Fibroblast of peridontal ligament (primary cell): ENCODE data around the gene BLVRA.
"Not testable (repeated sequence)": the region's sequence is repeated elsewhere in the genome, so short reads cannot be mapped to it uniquely, and the experiment has no call there.

ENCODE experiments used
- DNase-seq: peaks from one replicate; pipeline ENCODE4 v3.0.0-alpha.2; 2010; ENCODE audit errors: extremely low read depth

Gene BLVRA

GRCh38 chr7:43810195-43810941 lies 51.9 kb downstream of the BLVRA start:
- DNase-seq, result not testable (repeated sequence)

DNA sequence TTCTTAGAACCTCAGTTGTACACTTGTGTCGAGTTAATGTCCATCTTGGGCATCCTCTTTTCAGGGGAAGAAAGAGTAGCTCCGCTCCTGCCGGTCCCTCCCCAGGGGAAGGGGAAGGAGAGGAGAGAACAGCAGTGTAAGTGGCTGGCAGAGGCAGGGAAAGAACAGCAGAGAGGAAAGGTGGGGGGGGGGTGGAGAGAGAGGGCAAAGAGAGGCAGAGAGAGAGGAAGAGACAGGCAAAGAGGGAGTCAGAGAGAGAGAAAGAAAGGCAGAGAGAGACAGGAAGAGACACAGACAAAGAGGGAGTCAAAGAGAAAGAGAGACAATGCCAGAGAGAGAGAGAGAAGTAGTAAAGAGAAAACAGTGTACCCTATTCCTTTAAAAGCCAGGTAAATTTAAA lies 56.9 kb downstream of the BLVRA start:
- no peak for DNase-seq

DNA sequence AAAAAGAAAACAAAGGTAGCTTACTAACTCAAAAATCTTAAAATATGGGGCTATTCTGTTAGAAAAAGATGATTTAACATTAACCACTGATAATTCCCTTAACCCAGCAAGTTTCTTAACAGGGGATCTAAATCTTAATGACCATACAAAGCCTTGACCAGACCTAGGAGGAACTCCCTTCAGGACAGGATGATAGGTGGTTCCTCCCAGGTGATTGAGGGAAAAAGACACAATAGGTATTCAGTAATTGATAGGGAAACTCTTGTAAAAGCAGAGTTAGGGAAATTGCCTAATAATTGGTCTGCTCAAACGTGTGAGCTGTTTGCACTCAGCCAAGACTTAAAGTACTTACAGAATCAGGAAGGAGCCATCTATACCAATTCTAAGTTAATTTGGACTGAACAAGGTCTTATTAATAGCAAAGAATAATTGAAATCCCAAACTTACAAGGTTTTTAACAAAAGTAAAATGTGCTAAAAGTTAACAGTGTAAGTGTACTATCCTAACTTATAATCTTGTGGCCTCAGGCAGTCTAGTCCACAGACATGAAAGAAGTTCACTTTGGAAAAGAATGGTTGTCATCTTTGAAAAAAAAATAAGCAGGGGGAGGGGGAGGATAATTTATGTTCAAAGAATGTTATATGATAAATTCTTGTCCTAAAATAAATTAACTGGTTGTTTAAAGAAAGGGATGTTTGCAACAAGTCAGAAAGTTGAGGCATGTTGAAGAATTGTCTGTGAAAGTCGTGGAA lies 57.7 kb downstream of the BLVRA start:
- DNase-seq, result not testable (repeated sequence)

GRCh38 chr7:43823425-43823824 lies 64.9 kb downstream of the BLVRA start:
- DNase-seq, result not testable (repeated sequence)

DNA sequence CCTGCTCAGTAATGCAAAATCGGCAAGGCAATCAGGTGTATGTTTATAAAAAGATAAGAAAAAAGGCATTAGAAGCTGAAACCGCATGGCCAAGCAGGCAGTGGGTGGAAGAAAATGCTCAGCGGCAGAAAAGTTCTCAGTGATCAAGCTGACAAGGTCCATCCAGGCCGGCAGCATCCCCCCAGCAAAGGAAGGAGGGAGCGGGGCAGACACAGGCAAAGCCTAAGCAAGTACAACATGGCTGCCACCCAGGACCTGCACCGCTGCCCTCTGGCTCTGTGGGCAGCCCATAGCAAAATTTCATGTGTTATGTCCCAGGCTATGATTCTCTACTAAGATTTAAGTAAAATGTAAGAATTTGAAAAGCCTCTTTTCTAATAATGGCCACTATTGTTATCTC lies 65.5 kb downstream of the BLVRA start:
- DNase-seq, result no peak

DNA sequence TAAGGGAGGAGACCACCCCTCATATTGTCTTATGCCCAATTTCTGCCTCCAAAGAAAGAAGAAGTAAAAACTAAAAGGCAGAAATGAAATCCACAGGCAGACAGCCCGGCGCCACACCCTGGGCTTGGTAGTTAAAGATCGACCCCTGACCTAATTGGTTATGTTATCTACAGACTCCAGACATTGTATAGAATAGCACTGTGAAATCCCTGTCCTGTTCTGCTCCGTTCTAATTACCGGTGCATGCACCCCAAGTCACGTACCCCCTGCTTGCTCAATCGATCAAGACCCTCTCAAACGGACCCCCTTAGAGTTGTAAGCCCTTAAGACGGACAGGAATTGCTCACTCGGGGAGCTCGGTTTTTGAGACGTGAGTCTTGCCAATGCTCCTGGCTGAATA lies 66.0 kb downstream of the BLVRA start:
- DNase-seq, result not testable (repeated sequence)

GRCh38 chr7:43824963-43825362 lies 66.5 kb downstream of the BLVRA start:
- DNase-seq, result peak; percentile 28

DNA sequence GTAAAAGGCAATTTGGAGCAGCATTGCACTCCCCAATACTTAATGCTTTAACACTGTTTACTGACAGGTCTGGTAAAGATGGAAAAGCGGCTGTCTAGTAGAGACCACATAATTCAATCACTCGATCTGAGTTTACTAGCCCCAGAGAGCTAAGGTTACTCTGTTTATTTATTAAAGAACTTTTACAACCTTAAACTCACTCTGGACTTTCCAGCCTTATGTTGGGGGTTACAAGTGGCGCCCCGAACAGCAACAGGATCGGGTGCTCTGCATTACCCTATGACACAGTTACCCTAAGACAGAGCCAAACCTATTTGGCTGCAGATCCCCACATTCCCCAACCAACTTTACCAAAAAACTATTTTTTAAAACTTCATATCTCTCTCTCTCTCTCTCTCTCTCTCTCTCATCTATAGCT lies 66.9 kb downstream of the BLVRA start:
- no peak for DNase-seq

DNA sequence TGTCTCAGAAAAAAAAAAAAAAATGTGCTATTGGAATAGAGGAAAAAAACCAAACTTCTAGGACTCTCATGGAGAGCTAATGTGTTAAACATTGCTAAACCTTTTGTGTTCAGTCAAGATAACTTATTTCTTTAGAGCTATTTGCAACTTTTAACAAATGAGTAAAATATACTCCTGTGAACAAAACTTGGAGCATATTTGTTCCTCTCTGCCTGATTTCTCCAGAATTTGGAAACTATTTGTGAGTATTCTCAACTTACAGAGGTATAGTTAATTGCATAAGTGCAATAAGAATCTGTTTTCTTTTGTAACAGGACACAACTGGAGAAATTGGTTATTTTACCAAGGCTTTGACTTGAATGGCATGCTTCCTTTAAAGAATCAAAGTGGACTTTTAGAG lies 72.4 kb downstream of the BLVRA start:
- DNase-seq, result not testable (repeated sequence)

DNA sequence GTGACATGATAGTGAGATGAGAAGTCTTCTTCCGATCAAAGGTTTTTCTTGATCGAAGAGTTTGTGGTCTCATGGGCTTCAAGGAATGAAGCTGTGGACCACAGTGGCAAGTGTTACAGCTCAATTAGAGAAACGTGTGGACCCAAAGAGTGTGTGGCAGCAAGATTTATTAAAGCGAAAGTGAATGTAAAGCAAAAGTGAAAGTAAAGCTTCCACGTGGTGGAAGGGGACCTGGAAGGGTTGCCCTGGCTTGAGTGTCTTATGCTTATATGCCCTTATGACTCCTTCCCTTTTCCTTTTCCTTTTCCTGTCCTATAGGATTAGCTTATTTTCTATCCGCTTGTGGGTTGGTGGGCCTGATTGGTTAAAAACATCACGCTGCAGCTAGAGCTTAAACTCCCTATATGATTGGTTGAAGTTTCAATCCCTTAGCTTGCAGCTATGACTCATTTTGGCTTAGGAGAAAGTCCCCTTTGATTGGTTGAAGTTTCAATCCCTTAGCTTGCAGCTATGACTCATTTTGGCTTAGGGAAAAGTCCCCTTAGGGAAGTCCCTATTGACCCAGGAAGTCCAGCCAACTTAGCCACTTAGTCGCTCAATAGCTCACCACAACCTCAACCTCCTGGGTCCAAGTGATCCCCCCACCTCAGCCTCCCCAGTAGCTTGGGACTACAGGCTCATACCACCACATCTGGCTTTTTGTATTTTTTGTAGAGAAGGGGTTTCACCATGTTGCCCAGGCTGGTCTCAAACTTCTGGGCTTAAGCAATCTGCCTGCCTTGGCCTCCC lies 76.2 kb downstream of the BLVRA start:
- peak; percentile 27 for DNase-seq

DNA sequence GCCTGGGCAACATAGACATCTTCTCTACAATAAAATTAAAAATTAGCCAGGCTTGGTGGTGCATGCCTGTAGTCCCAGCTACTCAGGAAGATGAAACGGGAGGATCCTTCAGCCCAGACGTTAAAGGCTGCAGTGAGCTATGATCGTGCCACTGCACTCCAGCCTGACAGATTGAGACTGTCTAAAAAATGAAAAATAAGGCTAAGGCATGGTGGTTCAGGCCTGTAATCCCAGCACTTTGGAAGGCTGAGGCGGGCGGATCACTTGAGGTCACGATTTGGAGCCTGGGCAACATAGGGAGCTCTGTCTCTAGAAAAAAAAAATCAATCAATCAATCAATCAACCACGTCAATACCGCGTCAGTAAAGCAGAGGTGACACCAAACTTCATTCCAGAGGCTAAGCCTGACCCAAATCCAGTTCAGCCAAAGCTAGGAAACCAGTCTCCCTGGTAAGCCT lies 79.8 kb downstream of the BLVRA start:
- DNase-seq, result no peak

DNA sequence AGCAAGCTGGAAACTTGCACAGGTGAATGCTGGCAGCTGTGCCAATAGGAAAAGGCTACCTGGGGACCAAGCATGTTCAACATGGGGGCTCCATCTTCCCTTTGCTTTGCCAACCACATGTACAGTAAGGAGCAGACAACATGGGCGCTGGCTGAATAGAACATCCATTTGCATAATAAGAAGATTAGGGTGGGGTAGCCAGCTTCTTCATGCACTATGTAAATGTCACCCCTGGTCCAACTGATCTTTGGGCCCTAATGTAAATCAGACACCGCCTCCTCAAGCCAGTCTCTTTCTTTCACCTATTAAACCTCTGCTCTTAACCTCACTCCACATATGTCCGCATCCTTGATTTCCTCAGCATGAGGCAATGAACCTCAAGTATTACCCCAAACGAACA lies 84.8 kb downstream of the BLVRA start:
- no peak for DNase-seq

DNA sequence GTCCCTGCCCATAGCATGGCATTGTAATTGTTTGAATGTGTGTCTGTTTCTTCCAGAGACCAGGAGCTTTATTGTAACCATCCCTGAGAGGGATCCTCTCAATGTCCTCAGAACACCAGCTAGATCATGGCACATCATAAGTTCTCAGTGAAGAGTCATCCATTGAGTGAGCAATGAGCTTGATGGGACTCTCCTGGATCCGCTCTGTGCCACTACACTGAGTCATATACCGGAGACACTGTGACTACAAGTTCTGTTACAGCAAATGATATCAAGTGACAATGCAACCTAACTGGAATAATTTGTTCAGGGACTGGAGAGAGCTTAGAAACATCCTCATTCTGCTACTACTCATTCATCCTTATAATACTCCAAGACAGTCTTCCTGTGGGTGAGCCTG lies 85.8 kb downstream of the BLVRA start:
- DNase-seq, result no peak

DNA sequence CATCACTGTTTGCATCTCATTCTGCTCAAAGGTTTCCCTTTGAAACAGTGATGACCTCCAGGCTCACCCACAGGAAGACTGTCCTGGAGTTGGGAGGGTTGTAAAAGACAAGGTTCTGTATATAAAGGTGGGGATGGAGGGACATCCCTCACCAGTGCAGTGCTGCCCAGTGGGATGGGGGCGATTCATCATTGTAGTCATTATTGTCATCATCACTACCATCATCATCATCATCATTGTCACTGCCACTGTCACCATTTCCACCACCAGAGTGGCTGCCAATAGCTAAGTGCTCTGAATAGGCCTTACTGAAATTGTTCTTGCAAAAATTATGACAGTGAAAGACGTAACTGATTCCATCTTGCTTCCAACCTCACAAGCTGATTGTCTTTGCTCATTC lies 86.2 kb downstream of the BLVRA start:
- no peak for DNase-seq

DNA sequence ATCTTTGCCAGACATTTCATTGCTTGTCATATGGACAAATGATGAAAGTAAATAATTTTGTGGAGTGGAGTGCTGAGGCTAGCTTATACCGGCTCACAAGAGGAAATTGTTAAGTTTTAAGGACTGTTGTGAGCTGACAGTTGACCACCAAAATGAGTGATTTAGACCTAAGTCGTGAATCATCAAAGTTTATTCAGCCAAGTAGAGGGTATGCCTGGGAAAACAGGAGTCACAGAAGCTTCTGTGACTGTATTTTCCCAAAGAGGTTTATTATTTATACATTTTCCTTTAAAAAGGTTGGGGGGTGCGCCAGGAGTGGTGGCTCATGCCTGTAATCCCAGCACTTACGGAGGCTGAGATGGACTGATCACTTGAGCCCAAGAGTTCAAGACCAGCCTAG lies 89.0 kb downstream of the BLVRA start:
- no peak for DNase-seq

- DNase-seq, result no peak
Observed at GRCh38 chr7:43849047-43849446, 90.6 kb downstream of the BLVRA start.

GRCh38 chr7:43850348-43851116 lies 92.1 kb downstream of the BLVRA start:
- DNase-seq, result peak; percentile 81

DNA sequence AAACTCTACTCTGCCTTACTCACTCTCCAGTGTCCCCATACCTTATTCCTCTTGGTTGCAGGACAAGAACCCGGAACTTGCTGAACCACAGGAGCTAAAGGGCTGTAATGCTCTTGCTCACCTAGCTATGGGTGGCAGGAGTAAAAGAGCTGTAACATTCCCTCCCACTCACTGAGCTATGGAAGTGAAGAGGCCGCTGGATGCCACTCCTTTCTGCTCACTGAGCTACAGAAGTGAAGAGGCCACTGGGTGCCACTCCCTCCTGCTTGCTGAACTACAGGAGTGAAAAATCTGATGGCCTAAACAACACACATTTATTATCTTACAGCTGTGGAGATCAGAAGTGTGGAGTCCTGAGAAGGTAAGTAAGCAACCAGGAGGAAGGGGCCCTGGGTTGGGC lies 93.3 kb downstream of the BLVRA start:
- no peak for DNase-seq

DNA sequence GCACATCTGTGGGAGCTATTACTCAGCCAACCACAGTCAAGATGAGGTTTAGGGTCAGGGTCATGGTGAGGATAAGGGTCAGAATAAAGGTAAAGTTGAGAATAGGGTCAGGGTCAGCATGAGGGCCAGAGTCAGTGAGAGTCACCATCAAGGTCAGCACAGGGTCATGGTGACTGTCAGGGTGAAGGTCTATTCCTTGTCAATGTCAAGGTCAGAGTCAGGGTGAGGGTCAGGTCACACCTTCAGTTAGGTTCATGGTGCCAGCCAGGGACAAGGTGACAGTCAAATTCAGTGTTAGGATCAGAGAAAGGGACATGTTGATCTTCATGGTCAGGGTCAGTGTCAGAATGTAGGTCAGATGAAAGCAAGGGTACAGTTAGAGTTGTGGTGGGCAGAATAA lies 96.7 kb downstream of the BLVRA start:
- DNase-seq, result no peak

- no peak for DNase-seq
Observed at GRCh38 chr7:43856316-43856715, 97.8 kb downstream of the BLVRA start.
